Right ventricle myocardium superior (tissue), 1 donor: ENCODE data around the gene CBX5. TPM values are rescaled to one million over a fixed set of nuclear protein-coding genes. Genes with fewer than 3 reads are reported as not detected.
"Not testable (repeated sequence)": the region's sequence is repeated elsewhere in the genome, so short reads cannot be mapped to it uniquely, and the experiment has no call there.

Experiments used
- ATAC-seq: fragments of 200-7000 bp; cut with Tn5 transposase; one replicate; pipeline ENCODE4 v1.9.1; 2020; ENCODE audit warnings: mild to moderate bottlenecking; ENCODE audit not compliant: poor library complexity
- DNase-seq: peaks from one replicate; pipeline ENCODE4 v3.0.0-alpha.2; 2020
- intact Hi-C: fragments of 100-400 bp; cut with DNase I; formaldehyde crosslinking; loops from one replicate; pipeline ENCODE4 v1.11.2; 2022
- total RNA-seq: library from RNA; stranded (reverse); fragmentation: NEBNext Ultra II Directional; extraction: Animal tissue kit (Norgen Biotek cat#: 25700); gene quantifications from one replicate; pipeline ENCODE4 v1.2.1, GENCODE V29; 2021
- donor health status: DM: no; HTN: yes; CAD: no; lungs with severe emphysema.

CBX5 gene
- total RNA-seq, 1 donor from 2014 or later: 41.0 TPM

GRCh38 chr12:54213079-54213478 lies 66.8 kb downstream of the CBX5 start:
- DNase-seq (no peak), ATAC-seq (no peak)
- intact Hi-C loops: no loop called here

DNA sequence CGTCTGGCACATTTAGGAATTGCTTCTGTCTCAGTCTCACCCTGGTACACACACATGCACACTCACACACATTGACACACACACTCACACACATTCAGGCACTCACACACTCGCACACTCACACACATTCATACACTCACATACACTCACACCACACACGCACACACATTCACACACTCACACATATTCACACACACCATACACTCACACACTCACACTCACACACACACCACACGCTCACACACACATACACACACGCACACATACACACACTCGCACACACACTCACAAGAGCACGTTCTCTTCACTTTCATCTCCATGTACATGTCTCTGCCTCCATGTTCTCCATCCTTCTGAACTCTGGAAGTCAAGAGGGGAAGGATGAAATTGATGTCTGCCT lies 68.0 kb downstream of the CBX5 start:
- no peak for DNase-seq
- no peak for ATAC-seq
- intact Hi-C loops: no loop called here

GRCh38 chr12:54210400-54210790 lies 69.5 kb downstream of the CBX5 start:
- ATAC-seq (no peak), DNase-seq (no peak)

GRCh38 chr12:54208591-54208990 lies 71.3 kb downstream of the CBX5 start:
- intact Hi-C loops: no loop called here
- no peak for ATAC-seq
- no peak for DNase-seq

More at GRCh38 chr12:54210400-54210790, 69.5 kb downstream of the CBX5 start:
- intact Hi-C loops: no loop called here

DNA sequence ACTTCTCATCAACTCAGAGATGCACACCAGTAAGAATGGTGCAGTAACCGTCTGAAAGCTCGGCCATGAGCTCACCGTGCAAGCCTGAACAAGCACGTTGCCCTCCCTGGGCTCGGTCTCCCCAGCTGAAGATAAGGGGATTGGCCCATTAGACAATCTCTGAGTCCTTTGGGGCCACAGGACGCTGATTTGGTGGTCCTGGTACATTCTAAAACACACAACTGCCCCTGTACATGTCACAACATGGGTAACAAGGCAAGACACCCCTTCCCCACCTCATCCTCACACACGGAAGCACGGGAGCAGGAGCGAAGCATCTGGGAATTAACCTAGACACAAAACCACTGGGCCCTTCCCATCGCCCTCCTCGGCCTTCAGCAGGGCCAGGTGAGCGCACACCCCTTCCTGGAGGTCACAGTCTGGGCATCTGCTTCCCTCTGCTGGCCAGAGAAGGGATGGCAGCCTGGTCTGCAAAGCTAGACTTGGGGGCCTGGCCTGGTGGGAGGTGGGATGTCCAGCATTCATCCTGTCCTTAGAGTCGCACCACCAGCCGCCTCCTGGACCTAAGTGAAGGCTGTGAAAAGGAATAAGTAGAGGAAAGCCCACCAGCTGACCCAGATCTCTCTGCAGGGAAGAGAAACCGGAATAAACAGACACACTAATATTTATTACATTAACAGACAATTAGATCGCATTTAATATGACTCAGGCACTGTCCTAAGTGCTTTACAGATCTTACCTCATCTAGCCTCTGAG lies 72.2 kb downstream of the CBX5 start:
- DNase-seq: peak; percentile 79
- intact Hi-C loops: no loop called here
- peak; percentile 88 for ATAC-seq

GRCh38 chr12:54206791-54207190 lies 73.1 kb downstream of the CBX5 start:
- intact Hi-C loops: no loop called here
- ATAC-seq (no peak), DNase-seq (no peak)

- intact Hi-C loops: no loop called here
- ATAC-seq (no peak), DNase-seq (no peak)
Observed at GRCh38 chr12:54204316-54204715, 75.6 kb downstream of the CBX5 start.

GRCh38 chr12:54201001-54201794 lies 78.7 kb downstream of the CBX5 start:
- ATAC-seq: peak; percentile 94

GRCh38 chr12:54200412-54200811 lies 79.5 kb downstream of the CBX5 start:
- DNase-seq (no peak), ATAC-seq (no peak)
- intact Hi-C loops: no loop called here

More at GRCh38 chr12:54201001-54201794, 78.7 kb downstream of the CBX5 start:
- DNase-seq: peak; percentile 75
- intact Hi-C loops: no loop called here

- intact Hi-C loops: no loop called here
- ATAC-seq: no peak
- DNase-seq: no peak
Observed at GRCh38 chr12:54199917-54200316, 80.0 kb downstream of the CBX5 start.

DNA sequence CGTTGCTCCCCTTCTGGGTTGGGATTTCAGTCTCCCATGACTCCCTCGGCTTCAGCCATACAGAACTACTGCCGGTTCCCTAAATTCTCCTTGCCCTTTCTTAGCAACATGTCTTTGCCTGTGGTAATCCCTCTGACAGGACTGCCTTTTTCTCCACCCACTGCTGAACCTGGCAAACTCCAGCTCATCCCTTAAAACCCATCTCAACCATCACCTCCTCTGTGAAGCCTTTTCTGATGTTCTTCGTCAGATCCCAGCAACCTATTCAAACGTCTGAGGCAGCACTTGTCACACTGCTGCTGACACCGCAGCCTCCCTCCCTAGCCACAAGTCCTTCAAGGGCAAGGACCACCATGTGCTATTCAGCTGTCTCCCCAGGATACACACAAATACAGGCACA lies 80.9 kb downstream of the CBX5 start:
- intact Hi-C loops: no loop called here
- ATAC-seq: no peak

GRCh38 chr12:54197431-54197909 lies 82.5 kb downstream of the CBX5 start:
- intact Hi-C loops: no loop called here
- DNase-seq (no peak), ATAC-seq (no peak)

More for the DNA sequence above, 80.9 kb downstream of the CBX5 start:
- no peak for DNase-seq

DNA sequence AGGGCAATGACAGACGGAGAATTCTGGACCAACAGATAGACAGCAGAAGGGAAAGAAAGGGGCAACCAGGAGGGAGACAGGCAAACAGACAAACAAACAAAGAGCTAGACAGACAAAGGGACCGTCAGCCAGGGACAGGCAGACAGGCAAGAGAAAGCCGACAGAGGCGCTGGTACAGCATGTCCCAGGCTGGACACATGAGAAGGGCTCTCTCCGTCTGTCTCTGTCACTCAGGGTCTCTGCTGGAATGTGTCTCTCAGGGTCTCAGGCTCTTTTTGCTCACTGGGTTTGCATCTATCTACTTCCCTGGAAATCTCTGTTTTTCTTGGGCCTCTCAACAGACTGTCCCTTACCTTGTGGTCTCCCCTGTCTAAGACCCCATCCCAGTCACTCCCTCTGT lies 82.9 kb downstream of the CBX5 start:
- intact Hi-C loops: no loop called here
- DNase-seq (no peak), ATAC-seq (no peak)

GRCh38 chr12:54196396-54196795 lies 83.5 kb downstream of the CBX5 start:
- intact Hi-C loops: no loop called here
- DNase-seq (no peak), ATAC-seq (no peak)

- DNase-seq: no peak
- no peak for ATAC-seq
Observed at GRCh38 chr12:54195737-54196347, 84.1 kb downstream of the CBX5 start.

GRCh38 chr12:54195080-54195736 lies 84.7 kb downstream of the CBX5 start:
- ATAC-seq: no peak
- DNase-seq: no peak
- intact Hi-C loops: no loop called here

More at GRCh38 chr12:54195737-54196347, 84.1 kb downstream of the CBX5 start:
- intact Hi-C loops: no loop called here

DNA sequence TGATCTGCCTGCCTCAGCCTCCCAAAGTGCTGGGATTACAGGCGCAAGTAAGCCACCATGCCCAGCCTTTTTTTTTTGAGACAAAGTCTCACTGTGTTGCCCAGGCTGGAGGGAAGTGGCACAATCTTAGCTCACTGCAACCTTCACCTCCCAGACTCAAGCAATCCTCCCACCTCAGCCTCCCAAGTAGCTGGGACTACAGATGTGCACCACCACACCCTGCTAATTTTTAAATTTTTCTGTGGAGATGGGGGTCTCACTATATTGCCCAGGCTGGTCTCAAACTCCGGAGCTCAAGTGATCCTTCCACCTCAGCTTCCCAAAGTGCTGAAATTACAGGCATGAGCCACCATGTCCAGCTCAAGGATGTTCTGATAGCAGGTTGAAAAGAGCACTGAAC lies 85.3 kb downstream of the CBX5 start:
- intact Hi-C loops, DNase-seq, ATAC-seq: not testable (repeated sequence)

DNA sequence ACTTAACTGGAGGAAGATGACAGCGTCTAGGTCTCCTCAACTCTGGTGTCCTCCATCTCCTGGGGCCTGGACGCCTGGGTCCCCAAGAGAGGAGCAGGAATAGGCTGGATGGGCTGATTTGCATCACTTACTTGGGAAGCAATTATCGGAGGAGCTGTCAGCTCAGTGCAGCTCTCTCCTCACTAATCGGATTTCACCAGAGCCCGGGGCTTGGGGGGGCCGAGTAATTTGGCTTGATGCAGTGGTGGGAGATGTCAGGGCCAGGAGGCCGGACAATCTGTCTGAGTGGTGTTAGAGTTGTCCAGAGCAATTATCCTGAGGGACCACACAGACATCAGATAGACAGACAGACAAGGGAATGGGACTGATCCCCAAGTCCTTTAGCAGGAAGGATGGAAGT lies 86.5 kb downstream of the CBX5 start:
- no peak for DNase-seq
- no peak for ATAC-seq
- intact Hi-C loops: loop anchor here (2.0 kb wide), 1 partner anchor 187 kb away; no protein-coding TSS in a partner anchor

DNA sequence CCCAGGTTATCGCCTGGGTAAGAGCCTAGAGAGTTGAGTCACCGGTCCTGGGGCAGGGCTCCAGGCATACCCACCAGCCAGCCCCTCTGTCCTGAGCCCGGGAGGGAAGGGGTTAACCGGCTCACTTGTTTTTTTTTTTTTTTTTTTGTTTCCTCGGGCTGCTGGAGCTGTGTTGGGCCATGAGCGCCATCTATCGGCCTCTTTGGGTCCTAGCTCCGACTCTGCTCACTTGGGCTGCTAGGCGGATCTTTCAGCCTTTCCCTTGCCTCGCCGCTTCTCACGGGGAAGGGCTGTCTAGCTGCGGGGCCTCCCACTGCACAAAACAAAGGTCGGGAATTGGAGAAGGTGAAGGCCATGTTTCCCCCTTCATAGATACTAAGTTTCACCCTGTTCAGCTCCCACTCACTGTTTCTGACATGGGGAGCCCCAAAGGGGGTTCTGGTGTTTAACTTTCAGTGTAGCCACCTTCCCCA lies 88.3 kb downstream of the CBX5 start:
- intact Hi-C loops: loop anchor here (2.0 kb wide), 1 partner anchor 185 kb away; no protein-coding TSS in a partner anchor
- ATAC-seq: peak; percentile 74
- peak; percentile 85 for DNase-seq
